NCI-H1694 (cell line): ENCODE measurements around the gene TRIP6.
"Not testable (repeated sequence)": the region's sequence is repeated elsewhere in the genome, so short reads cannot be mapped to it uniquely, and the experiment has no call there.

Source experiments
- DNase-seq: peaks from one replicate; lab custom pipeline; 2025; lab: John Stamatoyannopoulos, UW

The TRIP6 gene

GRCh38 chr7:100919335-100919734 is 52.1 kb downstream of the TRIP6 start:
- DNase-seq: not testable (repeated sequence)

- DNase-seq: not testable (repeated sequence)
Observed at GRCh38 chr7:100919779-100920437, 52.7 kb downstream of the TRIP6 start.

GRCh38 chr7:100921039-100921438 is 53.9 kb downstream of the TRIP6 start:
- DNase-seq: no peak
